Ovary (tissue), 9 donors: ENCODE measurements around the gene ADARB2. TPM values are rescaled to one million over a fixed set of nuclear protein-coding genes. Genes with fewer than 3 reads are reported as not detected.

Experiments
- DNase-seq, 5 donors: peaks; one replicate each; pipeline ENCODE4 v3.0.0-alpha.2; 2019 to 2020
- H3K27ac ChIP-seq, 2 donors: fragments of 200-600 bp; one replicate each; pipeline versions ENCODE4 v1.5.1 to v1.8.0; 2019 to 2022
- H3K27me3 ChIP-seq: fragments of 200-600 bp; one replicate; pipeline ENCODE4 v1.8.0; 2022
- H3K36me3 ChIP-seq: fragments of 200-600 bp; sonication (generic); one replicate; pipeline ENCODE4 v1.5.1; 2019
- H3K4me1 ChIP-seq: one replicate; pipeline ENCODE4 v1.8.1; 2013; ENCODE audit warnings: mild to moderate bottlenecking, moderate library complexity; ENCODE audit not compliant: insufficient read depth
- H3K4me3 ChIP-seq: fragments of 200-600 bp; sonication (generic); one replicate; pipeline ENCODE4 v1.5.1; 2017
- H3K9me3 ChIP-seq, 2 donors: fragments of 200-600 bp in 1 of 2; sonication (generic) in 1 of 2; one replicate each; pipeline versions ENCODE4 v1.5.1 to v1.8.1; 2013 to 2019; ENCODE audit warnings: mild to moderate bottlenecking in 1 of 2, moderate library complexity in 1 of 2
- CTCF ChIP-seq, 3 donors: fragments of 450-650 bp in 2 of 3; fragments of 200-600 bp in 1 of 3; IDR thresholded peaks; one replicate each; pipeline versions ENCODE4 v1.5.1 to v1.8.0; 2016 to 2022; ENCODE audit warnings: antibody characterized with exemption in 3 of 3, mild to moderate bottlenecking in 1 of 3
- EP300 ChIP-seq: sonication (generic); formaldehyde crosslinking; IDR thresholded peaks from one replicate; pipeline ENCODE4 v1.6.1; 2017; ENCODE audit warnings: antibody characterized with exemption
- POLR2A ChIP-seq: fragments of 450-650 bp; IDR thresholded peaks from one replicate; pipeline ENCODE4 v1.6.1; 2017; ENCODE audit warnings: antibody characterized with exemption, mild to moderate bottlenecking, moderate library complexity
- WGBS, 3 donors: extraction: QIAGEN DNeasy Blood & Tissue Kit in 1 of 3; methylation state at CpG; one replicate each; pipeline versions ENCODE4 v1.1.5 to v1.1.7; 2013 to 2017; 5-methylcytosine and 5-hydroxymethylcytosine counted together
- intact Hi-C, 4 donors: fragments of 100-400 bp; cut with DNase I; formaldehyde crosslinking; loops; one replicate each; pipeline versions ENCODE4 v1.11.0 to v1.15.1; 2022 to 2023
- polyA plus RNA-seq, 2 donors: library from polyadenylated mRNA; stranded (reverse); fragments of 200-250 nt in 1 of 2; fragments of 350-450 nt in 1 of 2; fragmentation: Illumina TruSeq in 1 of 2; extraction: RNeasy Lipid Tissue Mini Kit (QIAGEN cat#74804) in 1 of 2; gene quantifications; one replicate each; pipeline ENCODE4 v1.2.3, GENCODE V29; 2013 to 2014
- total RNA-seq, 7 donors: library from RNA; depleted of rRNA in 2 of 7; stranded (reverse); fragments of >200 nt in 2 of 7; fragmentation: NEBNext Ultra II Directional in 3 of 7; extraction: Animal tissue kit (Norgen Biotek cat#: 25700) in 3 of 7; gene quantifications; one replicate each; pipeline versions ENCODE4 v1.1.0 to v1.2.4, GENCODE V29; 2016 to 2023
- donor health status: DM: no; HTN: no; CAD: no; lungs with moderate emphysema.
- donor health status: DM: no; HTN: no; CAD: no.
- donor health status: Bipolar disorder and iron deficiency.
- donor health status: DM: yes; HTN: yes; CAD: no.
- donor health status: DM: no; HTN: no; CAD: no.
- donor health status: DM: yes; HTN: yes; CAD: no.

ADARB2 gene
- total and polyA plus RNA-seq, 9 donors, result 0.12 to 2.0 (median 0.36) TPM; not detected in 2

- Histone ChIP-seq H3K9me3 (no peaks in the 10 kb centered on the region), H3K27me3 (no peaks in the 10 kb centered on the region), H3K4me1 (no peaks in the 10 kb centered on the region), H3K27ac (no peak overlapping the region), H3K36me3 (no peaks in the 10 kb centered on the region), H3K4me3 (no peak overlapping the region)
- no peak for DNase-seq
- WGBS, 3 donors, result 88 to 92% (median 89%) methylated on average over 20 of the region's 20 CpGs
- TF ChIP-seq EP300 (no peak), POLR2A (no peak), CTCF (IDR thresholded peaks at IDR 0.05) (no peak)
- intact Hi-C loops, result no loop called here
Measured at GRCh38 chr10:1666147-1666546, 71.2 kb downstream of the ADARB2 start.

GRCh38 chr10:1665681-1666080 is 71.6 kb downstream of the ADARB2 start:
- no peak for DNase-seq
- no peak for TF ChIP-seq POLR2A
- TF ChIP-seq EP300, result no peak
- TF ChIP-seq CTCF (IDR thresholded peaks at IDR 0.05), result no peak
- WGBS, 3 donors, result 85 to 92% (median 85%) methylated on average over 10 of the region's 10 CpGs
- Histone ChIP-seq H3K4me1 (no peaks in the 10 kb centered on the region), H3K27me3 (no peaks in the 10 kb centered on the region), H3K36me3 (no peaks in the 10 kb centered on the region), H3K4me3 (no peak overlapping the region), H3K27ac (no peak overlapping the region), H3K9me3 (no peaks in the 10 kb centered on the region)
- intact Hi-C loops, result no loop called here

- Histone ChIP-seq H3K27me3 (no peaks in the 10 kb centered on the region), H3K27ac (no peak overlapping the region), H3K36me3 (no peaks in the 10 kb centered on the region), H3K4me1 (no peaks in the 10 kb centered on the region), H3K9me3 (no peaks in the 10 kb centered on the region), H3K4me3 (no peak overlapping the region)
- DNase-seq, result no peak
- no peak for TF ChIP-seq EP300
- TF ChIP-seq POLR2A, result no peak
- no peak for TF ChIP-seq CTCF (IDR thresholded peaks at IDR 0.05)
- 83 to 87% (median 86%) methylated on average over 20 of the region's 20 CpGs for WGBS, 3 donors
- intact Hi-C loops, result no loop called here
Measured at GRCh38 chr10:1665021-1665661, 72.2 kb downstream of the ADARB2 start.

GRCh38 chr10:1664333-1664964 is 72.9 kb downstream of the ADARB2 start:
- Histone ChIP-seq H3K9me3 (no peaks in the 10 kb centered on the region), H3K4me1 (no peaks in the 10 kb centered on the region), H3K27me3 (no peaks in the 10 kb centered on the region), H3K4me3 (no peak overlapping the region), H3K36me3 (no peaks in the 10 kb centered on the region), H3K27ac (no peak overlapping the region)
- intact Hi-C loops, result no loop called here
- no peak for DNase-seq
- WGBS, 3 donors, result 69 to 73% (median 70%) methylated on average over 15 of the region's 15 CpGs
- no peak for TF ChIP-seq EP300
- TF ChIP-seq POLR2A, result no peak
- TF ChIP-seq CTCF (IDR thresholded peaks at IDR 0.05), result no peak
